ENCODE data around the gene PDX1. TPM values are rescaled to one million over a fixed set of nuclear protein-coding genes. Genes with fewer than 3 reads are reported as not detected.

PDX1 gene
- total RNA-seq, 3 donors from 2014 or later, result 0.72 to 1.5 TPM; not detected in 1

DNA sequence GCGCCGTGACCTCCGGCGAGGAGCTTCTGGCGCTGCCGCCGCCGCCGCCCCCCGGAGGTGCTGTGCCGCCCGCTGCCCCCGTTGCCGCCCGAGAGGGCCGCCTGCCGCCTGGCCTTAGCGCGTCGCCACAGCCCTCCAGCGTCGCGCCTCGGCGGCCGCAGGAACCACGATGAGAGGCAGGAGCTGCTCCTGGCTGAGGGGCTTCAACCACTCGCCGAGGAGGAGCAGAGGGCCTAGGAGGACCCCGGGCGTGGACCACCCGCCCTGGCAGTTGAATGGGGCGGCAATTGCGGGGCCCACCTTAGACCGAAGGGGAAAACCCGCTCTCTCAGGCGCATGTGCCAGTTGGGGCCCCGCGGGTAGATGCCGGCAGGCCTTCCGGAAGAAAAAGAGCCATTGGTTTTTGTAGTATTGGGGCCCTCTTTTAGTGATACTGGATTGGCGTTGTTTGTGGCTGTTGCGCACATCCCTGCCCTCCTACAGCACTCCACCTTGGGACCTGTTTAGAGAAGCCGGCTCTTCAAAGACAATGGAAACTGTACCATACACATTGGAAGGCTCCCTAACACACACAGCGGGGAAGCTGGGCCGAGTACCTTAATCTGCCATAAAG is 4.8 kb downstream of the PDX1 start:
- H3K36me3 ChIP-seq (ENCODE audit: low read depth), result no peaks in the 10 kb centered on the region
- ATAC-seq (no peak), DNase-seq (no peak)
- H3K4me1 ChIP-seq (ENCODE audit: low read depth), result peaks cover 21% of the 10 kb centered on the region
- no peak overlapping the region for H3K4me3 ChIP-seq
- H3K9me3 ChIP-seq, result no peaks in the 10 kb centered on the region
- intact Hi-C loops (cut with DNase I, micrococcal nuclease), result no loop called here
- TF ChIP-seq, protein P1, sequence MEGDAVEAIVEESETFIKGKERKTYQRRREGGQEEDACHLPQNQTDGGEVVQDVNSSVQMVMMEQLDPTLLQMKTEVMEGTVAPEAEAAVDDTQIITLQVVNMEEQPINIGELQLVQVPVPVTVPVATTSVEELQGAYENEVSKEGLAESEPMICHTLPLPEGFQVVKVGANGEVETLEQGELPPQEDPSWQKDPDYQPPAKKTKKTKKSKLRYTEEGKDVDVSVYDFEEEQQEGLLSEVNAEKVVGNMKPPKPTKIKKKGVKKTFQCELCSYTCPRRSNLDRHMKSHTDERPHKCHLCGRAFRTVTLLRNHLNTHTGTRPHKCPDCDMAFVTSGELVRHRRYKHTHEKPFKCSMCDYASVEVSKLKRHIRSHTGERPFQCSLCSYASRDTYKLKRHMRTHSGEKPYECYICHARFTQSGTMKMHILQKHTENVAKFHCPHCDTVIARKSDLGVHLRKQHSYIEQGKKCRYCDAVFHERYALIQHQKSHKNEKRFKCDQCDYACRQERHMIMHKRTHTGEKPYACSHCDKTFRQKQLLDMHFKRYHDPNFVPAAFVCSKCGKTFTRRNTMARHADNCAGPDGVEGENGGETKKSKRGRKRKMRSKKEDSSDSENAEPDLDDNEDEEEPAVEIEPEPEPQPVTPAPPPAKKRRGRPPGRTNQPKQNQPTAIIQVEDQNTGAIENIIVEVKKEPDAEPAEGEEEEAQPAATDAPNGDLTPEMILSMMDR (IDR thresholded peaks at IDR 0.05), result no peak

DNA sequence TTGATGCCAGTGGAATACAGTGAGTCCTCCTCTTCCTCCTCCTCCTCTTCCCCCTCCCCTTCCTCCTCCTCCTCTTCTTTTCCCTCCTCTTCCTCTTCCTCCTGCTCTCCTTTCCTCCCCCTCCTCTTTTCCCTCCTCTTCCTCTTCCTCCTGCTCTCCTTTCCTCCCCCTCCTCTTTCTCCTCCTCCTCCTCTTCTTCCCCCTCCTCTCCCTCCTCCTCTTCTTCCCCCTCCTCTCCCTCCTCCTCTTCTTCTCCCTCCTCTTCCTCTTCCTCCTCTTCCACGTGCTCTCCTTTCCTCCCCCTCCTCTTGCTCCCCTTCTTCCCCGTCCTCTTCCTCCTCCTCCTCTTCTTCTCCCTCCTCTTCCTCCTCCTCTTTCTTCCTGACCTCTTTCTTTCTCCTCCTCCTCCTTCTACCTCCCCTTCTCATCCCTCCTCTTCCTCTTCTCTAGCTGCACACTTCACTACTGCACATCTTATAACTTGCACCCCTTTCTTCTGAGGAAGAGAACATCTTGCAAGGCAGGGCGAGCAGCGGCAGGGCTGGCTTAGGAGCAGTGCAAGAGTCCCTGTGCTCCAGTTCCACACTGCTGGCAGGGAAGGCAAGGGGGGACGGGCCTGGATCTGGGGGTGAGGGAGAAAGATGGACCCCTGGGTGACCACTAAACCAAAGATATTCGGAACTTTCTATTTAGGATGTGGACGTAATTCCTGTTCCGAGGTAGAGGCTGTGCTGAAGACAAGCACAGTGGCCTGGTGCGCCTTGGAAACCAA is 5.6 kb downstream of the PDX1 start:
- no peak overlapping the region for H3K4me3 ChIP-seq
- intact Hi-C loops (cut with DNase I, micrococcal nuclease), result no loop called here

DNA sequence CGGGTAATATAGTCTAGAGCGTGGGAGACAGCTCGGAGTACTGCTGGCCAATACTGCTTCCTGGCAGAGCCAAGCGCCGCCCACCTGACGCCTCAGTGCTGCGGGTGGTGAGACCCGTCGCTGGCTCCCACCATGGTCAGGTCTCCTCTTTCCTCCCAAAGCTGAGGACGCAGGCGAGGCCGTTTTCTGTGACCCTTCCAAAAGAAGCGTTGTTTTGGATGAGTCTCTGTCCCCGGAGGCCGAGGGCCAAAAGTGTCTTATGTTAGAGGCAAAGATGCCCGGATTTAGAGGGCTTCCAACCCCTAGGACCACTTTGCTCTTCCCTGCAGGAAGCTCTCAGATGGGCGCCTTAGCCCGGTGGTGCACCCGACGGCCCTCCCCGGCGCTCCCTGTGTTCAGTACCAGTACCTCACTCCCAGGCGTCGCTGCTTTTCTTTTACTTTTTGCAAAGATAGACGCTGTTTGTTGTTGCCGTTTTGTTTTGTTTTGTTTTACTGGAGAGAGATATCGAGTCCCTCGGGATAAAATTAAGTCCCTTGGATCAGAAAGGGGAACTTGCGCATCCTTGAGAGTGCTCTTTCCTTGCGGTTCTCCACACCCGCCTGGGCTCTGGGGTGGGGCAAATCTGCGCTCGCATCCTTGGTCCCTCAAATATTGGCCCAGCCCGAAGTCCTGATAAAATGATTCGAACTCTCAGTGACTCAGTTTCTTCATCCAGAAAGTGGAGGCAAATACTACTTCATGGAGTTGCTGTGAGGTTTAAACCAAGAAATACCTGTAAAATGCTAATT is 7.0 kb downstream of the PDX1 start:
- H3K4me1 ChIP-seq (ENCODE audit: low read depth), result peaks cover 2% of the 10 kb centered on the region
- ATAC-seq (peak; percentile 16), DNase-seq (no peak)
- intact Hi-C loops (cut with DNase I, micrococcal nuclease), result no loop called here
- H3K36me3 ChIP-seq (ENCODE audit: low read depth), result no peaks in the 10 kb centered on the region
- H3K9me3 ChIP-seq, result no peaks in the 10 kb centered on the region
- TF ChIP-seq, protein P1 (IDR thresholded peaks at IDR 0.05), result no peak
- H3K4me3 ChIP-seq, result no peak overlapping the region

More for the DNA sequence above, 5.6 kb downstream of the PDX1 start:
- Histone ChIP-seq H3K4me1 (ENCODE audit: low read depth) (peaks cover 13% of the 10 kb centered on the region), H3K9me3 (no peaks in the 10 kb centered on the region), H3K36me3 (ENCODE audit: low read depth) (no peaks in the 10 kb centered on the region)
- TF ChIP-seq, protein P1 (IDR thresholded peaks at IDR 0.05), result no peak
- no peak for DNase-seq
- no peak for ATAC-seq

DNA sequence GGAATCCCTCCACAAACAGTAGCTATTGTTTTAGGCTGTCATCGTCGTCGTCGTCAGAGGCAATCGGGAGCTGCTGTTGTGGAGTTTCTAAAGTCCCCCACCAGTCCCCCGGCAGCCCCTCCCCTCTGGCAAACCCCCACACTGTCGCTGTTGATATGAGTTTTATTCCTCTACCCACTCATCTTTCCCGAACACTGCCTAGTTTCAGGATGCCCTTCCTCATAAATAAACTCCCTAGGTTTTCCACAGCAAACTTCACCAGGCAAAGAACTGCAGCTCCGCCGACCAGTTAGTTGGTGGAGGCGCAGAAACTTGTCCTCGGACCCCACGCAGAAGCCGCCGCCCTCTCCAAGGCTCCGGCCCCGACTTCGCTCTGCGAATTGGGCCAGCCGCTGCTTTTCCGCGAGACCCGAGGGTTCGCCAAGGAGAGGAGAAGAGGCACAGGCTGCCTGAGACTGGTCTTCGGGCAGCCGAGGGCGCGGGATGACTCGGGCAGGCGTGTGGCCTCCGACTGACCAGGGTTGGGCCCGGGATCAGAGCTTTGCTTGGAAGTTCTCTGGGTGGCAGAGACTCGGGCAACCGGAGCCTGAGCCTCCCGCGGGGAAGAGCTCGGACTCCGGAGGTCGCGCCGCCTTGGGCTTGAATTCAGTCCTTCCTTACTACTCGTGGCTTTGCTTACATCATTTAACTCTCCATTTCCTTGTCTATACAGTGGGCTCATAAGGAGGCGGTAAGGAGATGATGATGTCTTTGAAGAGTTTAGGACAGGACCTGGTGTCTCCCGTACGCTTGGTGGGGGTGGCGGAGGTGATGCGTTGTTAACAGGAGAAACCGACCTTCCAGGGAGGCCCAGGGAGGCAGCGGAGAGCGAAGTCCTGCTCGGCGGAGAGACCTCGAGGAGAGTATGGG is 7.9 kb downstream of the PDX1 start:
- no peak for DNase-seq

More for the DNA sequence above, 7.9 kb downstream of the PDX1 start:
- intact Hi-C loops (cut with DNase I, micrococcal nuclease), result no loop called here
- Histone ChIP-seq H3K9me3 (no peaks in the 10 kb centered on the region), H3K36me3 (ENCODE audit: low read depth) (no peaks in the 10 kb centered on the region), H3K4me1 (ENCODE audit: low read depth) (peaks cover 2% of the 10 kb centered on the region), H3K4me3 (no peak overlapping the region)
- TF ChIP-seq, protein P1 (IDR thresholded peaks at IDR 0.05), result no peak
- no peak for ATAC-seq
